Panc1 (cell line): ENCODE data around the gene TNFRSF17. TPM values are rescaled to one million over a fixed set of nuclear protein-coding genes. Genes with fewer than 3 reads are reported as not detected.

Experiments
- ATAC-seq: fragments of 200-7000 bp; cut with Tn5 transposase; 2 replicates; pipeline ENCODE4 v1.9.1; 2020; ENCODE audit warnings: mild to moderate bottlenecking, moderate library complexity
- BruUV-seq: library from RNA; stranded (reverse); fragments of 400-500 nt; replicated peaks from 2 replicates; lab custom pipeline; 2021; lab: Mats Ljungman, UMichigan
- CTCF ChIA-PET: fragments of 300-600 bp; sonication (Branson Sonifier 250); formaldehyde crosslinking; loops from one replicate; lab custom pipeline; 2022; ENCODE audit warnings: antibody characterized with exemption; lab: Charles Lee
- POLR2A ChIA-PET: fragments of 300-600 bp; sonication (Branson Sonifier 250); formaldehyde crosslinking; loops from one replicate; lab custom pipeline; 2022; ENCODE audit warnings: antibody characterized with exemption; lab: Charles Lee
- DNase-seq: peaks from one replicate; pipeline ENCODE4 v3.0.0-alpha.2; 2010; ENCODE audit warnings: low read depth, low spot score
- H3K27ac ChIP-seq: 2 replicates; pipeline ENCODE4 v1.5.1; 2011; ENCODE audit warnings: mild to moderate bottlenecking, low read length, inconsistent platforms
- H3K27me3 ChIP-seq: fragments of 200-500 bp; sonication (Bioruptor generic); 2 replicates; pipeline ENCODE4 v1.6.0; 2014; ENCODE audit warnings: low read length, inconsistent platforms; ENCODE audit not compliant: control insufficient read depth, insufficient read depth
- H3K36me3 ChIP-seq: fragments of 200-500 bp; sonication (Bioruptor generic); 2 replicates; pipeline ENCODE4 v1.5.1; 2014; ENCODE audit warnings: inconsistent platforms, mild to moderate bottlenecking, low read length, moderate library complexity; ENCODE audit not compliant: control insufficient read depth, insufficient read depth
- H3K4me1 ChIP-seq: 2 replicates; pipeline ENCODE4 v1.5.1; 2011; ENCODE audit warnings: inconsistent platforms, mild to moderate bottlenecking, low read length, moderate library complexity; ENCODE audit not compliant: control insufficient read depth, insufficient read depth
- H3K4me3 ChIP-seq, 2 experiments: 2 replicates each; pipeline ENCODE4 v1.5.1; 2011 to 2012; ENCODE audit warnings: low read depth in 2 of 2, low read length in 2 of 2, mild to moderate bottlenecking in 2 of 2, inconsistent platforms in 1 of 2, moderate library complexity in 1 of 2
- H3K9me3 ChIP-seq: fragments of 200-500 bp; sonication (Bioruptor generic); 2 replicates; pipeline ENCODE4 v1.5.1; 2014; ENCODE audit warnings: low read depth, mild to moderate bottlenecking, inconsistent platforms, low read length, moderate library complexity; ENCODE audit not compliant: control insufficient read depth, insufficient read depth
- POLR2AphosphoS5 ChIP-seq: IDR thresholded peaks from 2 replicates; pipeline ENCODE4 v1.6.1; 2012; ENCODE audit warnings: mild to moderate bottlenecking, low read depth, low read length, moderate library complexity
- SIN3A ChIP-seq: IDR thresholded peaks from 2 replicates; pipeline ENCODE4 v1.6.1; 2012; ENCODE audit warnings: low read depth, mild to moderate bottlenecking, low read length, moderate library complexity, borderline replicate concordance; ENCODE audit not compliant: insufficient read depth
- TCF7L2 ChIP-seq: IDR thresholded peaks from 2 replicates; pipeline ENCODE4 v1.6.1; 2011; ENCODE audit warnings: mild to moderate bottlenecking, low read depth, low read length, inconsistent platforms
- in situ Hi-C: cut with HindIII; loops from 2 replicates; pipeline ENCODE4 v1.10.0; 2016; ENCODE audit warnings: low sequenced_read_pairs, low pct_unique_long_range_greater_than_20kb
- intact Hi-C: fragments of 100-400 bp; cut with micrococcal nuclease; formaldehyde crosslinking; loops from one replicate; pipeline ENCODE4 v1.10.0; 2022; ENCODE audit not compliant: unreplicated experiment
- total RNA-seq: library from RNA; stranded (reverse); gene quantifications from one replicate; pipeline ENCODE4 v1.2.1, GENCODE V29; 2021; ENCODE audit not compliant: unreplicated experiment
- TF ChIP-seq, protein P1 (sequence below): fragments of 450-650 bp; IDR thresholded peaks from 2 replicates; pipeline ENCODE4 v1.5.1; 2017; ENCODE audit warnings: mild to moderate bottlenecking
- TF ChIP-seq, protein P2 (sequence below), 2 experiments: IDR thresholded peaks; 2 replicates each; pipeline ENCODE4 v1.6.1; 2011 to 2012; ENCODE audit warnings: low read depth in 2 of 2, control low read depth in 1 of 2, low read length in 1 of 2, mild to moderate bottlenecking in 1 of 2, moderate library complexity in 1 of 2; ENCODE audit not compliant: insufficient read depth in 1 of 2

The TNFRSF17 gene
- total RNA-seq, 1 experiment from 2014 or later: not detected

GRCh38 chr16:11986521-11987057, 21.6 kb downstream of the TNFRSF17 start:
- no TSS peak for BruUV-seq
- Histone ChIP-seq H3K36me3 (no peaks in the 10 kb centered on the region), H3K27me3 (no peaks in the 10 kb centered on the region), H3K4me3 (no peak overlapping the region), H3K4me1 (no peaks in the 10 kb centered on the region), H3K27ac (no peak overlapping the region), H3K9me3 (no peaks in the 10 kb centered on the region)
- DNase-seq: no peak
- ChIA-PET POLR2A (no interaction called here), CTCF (no interaction called here)
- intact Hi-C loops: no loop called here
- in situ Hi-C loops: no loop called here
- ATAC-seq: no peak
- TF ChIP-seq SIN3A (no peak), POLR2AphosphoS5 (no peak), TCF7L2 (no peak)
- TF ChIP-seq, protein P1, sequence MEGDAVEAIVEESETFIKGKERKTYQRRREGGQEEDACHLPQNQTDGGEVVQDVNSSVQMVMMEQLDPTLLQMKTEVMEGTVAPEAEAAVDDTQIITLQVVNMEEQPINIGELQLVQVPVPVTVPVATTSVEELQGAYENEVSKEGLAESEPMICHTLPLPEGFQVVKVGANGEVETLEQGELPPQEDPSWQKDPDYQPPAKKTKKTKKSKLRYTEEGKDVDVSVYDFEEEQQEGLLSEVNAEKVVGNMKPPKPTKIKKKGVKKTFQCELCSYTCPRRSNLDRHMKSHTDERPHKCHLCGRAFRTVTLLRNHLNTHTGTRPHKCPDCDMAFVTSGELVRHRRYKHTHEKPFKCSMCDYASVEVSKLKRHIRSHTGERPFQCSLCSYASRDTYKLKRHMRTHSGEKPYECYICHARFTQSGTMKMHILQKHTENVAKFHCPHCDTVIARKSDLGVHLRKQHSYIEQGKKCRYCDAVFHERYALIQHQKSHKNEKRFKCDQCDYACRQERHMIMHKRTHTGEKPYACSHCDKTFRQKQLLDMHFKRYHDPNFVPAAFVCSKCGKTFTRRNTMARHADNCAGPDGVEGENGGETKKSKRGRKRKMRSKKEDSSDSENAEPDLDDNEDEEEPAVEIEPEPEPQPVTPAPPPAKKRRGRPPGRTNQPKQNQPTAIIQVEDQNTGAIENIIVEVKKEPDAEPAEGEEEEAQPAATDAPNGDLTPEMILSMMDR: no peak
- TF ChIP-seq, protein P2, sequence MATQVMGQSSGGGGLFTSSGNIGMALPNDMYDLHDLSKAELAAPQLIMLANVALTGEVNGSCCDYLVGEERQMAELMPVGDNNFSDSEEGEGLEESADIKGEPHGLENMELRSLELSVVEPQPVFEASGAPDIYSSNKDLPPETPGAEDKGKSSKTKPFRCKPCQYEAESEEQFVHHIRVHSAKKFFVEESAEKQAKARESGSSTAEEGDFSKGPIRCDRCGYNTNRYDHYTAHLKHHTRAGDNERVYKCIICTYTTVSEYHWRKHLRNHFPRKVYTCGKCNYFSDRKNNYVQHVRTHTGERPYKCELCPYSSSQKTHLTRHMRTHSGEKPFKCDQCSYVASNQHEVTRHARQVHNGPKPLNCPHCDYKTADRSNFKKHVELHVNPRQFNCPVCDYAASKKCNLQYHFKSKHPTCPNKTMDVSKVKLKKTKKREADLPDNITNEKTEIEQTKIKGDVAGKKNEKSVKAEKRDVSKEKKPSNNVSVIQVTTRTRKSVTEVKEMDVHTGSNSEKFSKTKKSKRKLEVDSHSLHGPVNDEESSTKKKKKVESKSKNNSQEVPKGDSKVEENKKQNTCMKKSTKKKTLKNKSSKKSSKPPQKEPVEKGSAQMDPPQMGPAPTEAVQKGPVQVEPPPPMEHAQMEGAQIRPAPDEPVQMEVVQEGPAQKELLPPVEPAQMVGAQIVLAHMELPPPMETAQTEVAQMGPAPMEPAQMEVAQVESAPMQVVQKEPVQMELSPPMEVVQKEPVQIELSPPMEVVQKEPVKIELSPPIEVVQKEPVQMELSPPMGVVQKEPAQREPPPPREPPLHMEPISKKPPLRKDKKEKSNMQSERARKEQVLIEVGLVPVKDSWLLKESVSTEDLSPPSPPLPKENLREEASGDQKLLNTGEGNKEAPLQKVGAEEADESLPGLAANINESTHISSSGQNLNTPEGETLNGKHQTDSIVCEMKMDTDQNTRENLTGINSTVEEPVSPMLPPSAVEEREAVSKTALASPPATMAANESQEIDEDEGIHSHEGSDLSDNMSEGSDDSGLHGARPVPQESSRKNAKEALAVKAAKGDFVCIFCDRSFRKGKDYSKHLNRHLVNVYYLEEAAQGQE (IDR thresholded peaks at IDR 0.05; ENCODE audit: insufficient read depth in 1 of 2, low read depth in 2 of 2, low read length in 1 of 2): no peak

DNA sequence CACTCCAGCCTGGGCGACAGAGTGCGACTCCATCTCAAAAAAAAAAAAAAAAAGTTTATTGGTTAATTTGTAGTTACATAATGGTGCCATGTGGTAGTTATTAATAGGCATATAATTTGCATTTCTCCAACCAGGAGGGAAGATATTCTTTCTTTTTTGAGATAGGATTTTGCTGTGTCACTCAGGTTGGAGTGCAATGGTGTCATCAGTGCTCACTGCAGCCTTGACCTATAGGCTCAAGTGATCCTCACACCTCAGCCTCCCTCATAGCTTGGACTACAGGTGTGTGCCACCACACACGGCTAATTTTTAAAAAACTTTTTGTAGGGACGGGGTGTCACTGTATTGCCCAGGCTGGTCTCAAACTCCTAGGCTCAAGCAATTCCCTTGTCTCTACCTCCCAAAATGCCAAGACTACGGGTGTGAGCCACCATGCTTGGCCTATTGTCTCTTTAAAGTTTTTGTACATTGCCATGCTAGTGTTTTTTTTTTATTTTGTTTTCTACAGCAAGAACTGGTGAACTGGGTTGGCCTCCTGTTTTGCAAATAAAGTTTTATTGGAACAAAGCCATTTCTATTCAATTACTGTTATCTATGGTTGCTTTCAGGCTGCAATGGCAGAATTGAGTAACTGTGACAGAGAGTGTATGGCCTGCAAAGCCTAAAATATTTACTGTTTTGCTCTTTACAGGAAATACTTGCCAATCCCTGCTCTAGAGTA, 23.4 kb downstream of the TNFRSF17 start:
- BruUV-seq: no TSS peak
- H3K36me3 ChIP-seq: no peaks in the 10 kb centered on the region
- TF ChIP-seq SIN3A (no peak), POLR2AphosphoS5 (no peak), TCF7L2 (no peak)
- TF ChIP-seq, protein P1: no peak
- TF ChIP-seq, protein P2 (IDR thresholded peaks at IDR 0.05; ENCODE audit: insufficient read depth in 1 of 2, low read depth in 2 of 2, low read length in 1 of 2): no peak
- H3K4me3 ChIP-seq: no peak overlapping the region
- ChIA-PET CTCF (no interaction called here), POLR2A (interaction anchor here (0.5 kb wide), 1 partner anchor 14 kb away, joined by 7 read pairs; no protein-coding TSS in a partner anchor)
- no peaks in the 10 kb centered on the region for H3K27me3 ChIP-seq
- ATAC-seq (no peak), DNase-seq (no peak)
- intact Hi-C loops (no loop called here), in situ Hi-C loops (no loop called here)
- H3K27ac ChIP-seq: no peak overlapping the region
- H3K9me3 ChIP-seq: no peaks in the 10 kb centered on the region
- H3K4me1 ChIP-seq: no peaks in the 10 kb centered on the region
